MM.1S (cell line): ENCODE results near the gene SLC36A1.
A peak's percentile ranks its signal among the peaks of the same experiment; 100 is the strongest.

Source experiments
- DNase-seq: peaks from one replicate; pipeline ENCODE4 v3.0.0-alpha.2; 2015
- H2AFZ ChIP-seq: fragments of 300-600 bp; sonication (generic); 2 replicates; pipeline ENCODE4 v1.6.0; 2016; ENCODE audit warnings: antibody characterized with exemption, low read length
- H3F3A ChIP-seq: fragments of 300-600 bp; sonication (generic); 2 replicates; pipeline ENCODE4 v1.6.1; 2016; ENCODE audit warnings: mild to moderate bottlenecking, antibody characterized with exemption, low read length, moderate library complexity, mixed read lengths; ENCODE audit not compliant: insufficient read depth
- H3K27ac ChIP-seq: fragments of 300-600 bp; sonication (generic); 2 replicates; pipeline ENCODE4 v1.5.1; 2016; ENCODE audit warnings: mild to moderate bottlenecking, low read length
- H3K27me3 ChIP-seq: fragments of 300-600 bp; sonication (generic); replicated peaks from 2 replicates; pipeline ENCODE4 v1.6.0; 2016; ENCODE audit warnings: low read length; ENCODE audit not compliant: insufficient read depth
- H3K36me3 ChIP-seq: fragments of 300-600 bp; sonication (generic); replicated peaks from 2 replicates; pipeline ENCODE4 v1.6.1; 2016; ENCODE audit warnings: mild to moderate bottlenecking, low read length, mixed read lengths; ENCODE audit not compliant: insufficient read depth
- H3K4me1 ChIP-seq: fragments of 300-600 bp; sonication (generic); 2 replicates; pipeline ENCODE4 v1.6.1; 2016; ENCODE audit warnings: low read length, mixed read lengths
- H3K4me2 ChIP-seq: fragments of 300-600 bp; sonication (generic); 2 replicates; pipeline ENCODE4 v1.6.0; 2016; ENCODE audit warnings: low read depth, low read length
- H3K4me3 ChIP-seq: fragments of 300-600 bp; sonication (generic); 2 replicates; pipeline ENCODE4 v1.5.1; 2016; ENCODE audit warnings: low read length, mixed read lengths
- H3K79me2 ChIP-seq: fragments of 300-600 bp; sonication (generic); 2 replicates; pipeline ENCODE4 v1.6.1; 2016; ENCODE audit warnings: mixed run types, low read length, mixed read lengths
- H3K9ac ChIP-seq: fragments of 300-600 bp; sonication (generic); 2 replicates; pipeline ENCODE4 v1.6.1; 2016; ENCODE audit warnings: low read length, mixed read lengths
- H3K9me2 ChIP-seq: fragments of 300-600 bp; sonication (generic); replicated peaks from 2 replicates; pipeline ENCODE4 v1.6.1; 2016; ENCODE audit warnings: mild to moderate bottlenecking, low read length, mixed read lengths; ENCODE audit not compliant: insufficient read depth
- H3K9me3 ChIP-seq: fragments of 300-600 bp; sonication (generic); replicated peaks from 2 replicates; pipeline ENCODE4 v1.6.1; 2016; ENCODE audit warnings: mild to moderate bottlenecking, low read length, mixed read lengths; ENCODE audit not compliant: insufficient read depth
- H4K20me1 ChIP-seq: fragments of 300-600 bp; sonication (generic); 2 replicates; pipeline ENCODE4 v1.6.1; 2016; ENCODE audit warnings: mild to moderate bottlenecking, low read length, moderate library complexity, mixed read lengths; ENCODE audit not compliant: insufficient read depth
- EZH2 ChIP-seq: fragments of 300-600 bp; sonication (generic); optimal IDR thresholded peaks from 2 replicates; pipeline ENCODE3; 2017; ENCODE audit warnings: low read depth, mild to moderate bottlenecking, antibody characterized with exemption, low read length, mixed read lengths
- EZH2phosphoT487 ChIP-seq: fragments of 300-600 bp; sonication (generic); IDR thresholded peaks from 2 replicates; pipeline ENCODE4 v1.6.1; 2018; ENCODE audit warnings: antibody characterized with exemption, low read length
- TF ChIP-seq, protein P1 (sequence below): fragments of 300-600 bp; sonication (generic); IDR thresholded peaks from 2 replicates; pipeline ENCODE4 v1.5.1; 2016; ENCODE audit warnings: antibody characterized with exemption, low read length, mixed read lengths

The SLC36A1 gene

DNA sequence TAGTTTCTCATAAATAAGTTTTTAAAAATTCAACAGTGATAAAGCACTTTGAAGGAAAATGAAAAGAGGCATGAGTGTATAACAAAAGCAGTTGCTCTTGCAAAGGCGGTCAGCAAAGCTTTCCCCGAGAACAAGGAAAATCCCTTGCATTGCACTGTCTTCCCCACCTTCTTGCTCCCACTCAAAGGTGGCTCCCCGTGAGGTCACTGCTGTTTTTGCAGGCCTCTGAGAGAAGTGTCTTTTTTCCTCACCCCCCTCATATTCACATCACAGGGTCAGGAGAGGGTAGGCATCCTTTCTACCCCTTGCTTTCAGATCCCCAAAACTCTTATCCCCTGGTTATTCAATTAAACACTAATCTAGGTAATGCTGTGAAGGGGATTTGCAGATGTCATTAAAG, 15.2 kb upstream of the SLC36A1 start:
- Histone ChIP-seq H3K4me1 (no peaks in the 10 kb centered on the region), H3K4me2 (no peak overlapping the region), H3K9me3 (no peaks in the 10 kb centered on the region), H3K27me3 (no peaks in the 10 kb centered on the region), H3K36me3 (no peaks in the 10 kb centered on the region), H3K4me3 (no peak overlapping the region), H2AFZ (no peak overlapping the region), H3K27ac (no peak overlapping the region), H3K79me2 (no peaks in the 10 kb centered on the region), H3K9ac (no peak overlapping the region), H3K9me2 (no peaks in the 10 kb centered on the region), H3F3A (no peaks in the 10 kb centered on the region), H4K20me1 (no peaks in the 10 kb centered on the region)
- no peak for TF ChIP-seq EZH2phosphoT487
- TF ChIP-seq EZH2: no peak
- TF ChIP-seq, protein P1, sequence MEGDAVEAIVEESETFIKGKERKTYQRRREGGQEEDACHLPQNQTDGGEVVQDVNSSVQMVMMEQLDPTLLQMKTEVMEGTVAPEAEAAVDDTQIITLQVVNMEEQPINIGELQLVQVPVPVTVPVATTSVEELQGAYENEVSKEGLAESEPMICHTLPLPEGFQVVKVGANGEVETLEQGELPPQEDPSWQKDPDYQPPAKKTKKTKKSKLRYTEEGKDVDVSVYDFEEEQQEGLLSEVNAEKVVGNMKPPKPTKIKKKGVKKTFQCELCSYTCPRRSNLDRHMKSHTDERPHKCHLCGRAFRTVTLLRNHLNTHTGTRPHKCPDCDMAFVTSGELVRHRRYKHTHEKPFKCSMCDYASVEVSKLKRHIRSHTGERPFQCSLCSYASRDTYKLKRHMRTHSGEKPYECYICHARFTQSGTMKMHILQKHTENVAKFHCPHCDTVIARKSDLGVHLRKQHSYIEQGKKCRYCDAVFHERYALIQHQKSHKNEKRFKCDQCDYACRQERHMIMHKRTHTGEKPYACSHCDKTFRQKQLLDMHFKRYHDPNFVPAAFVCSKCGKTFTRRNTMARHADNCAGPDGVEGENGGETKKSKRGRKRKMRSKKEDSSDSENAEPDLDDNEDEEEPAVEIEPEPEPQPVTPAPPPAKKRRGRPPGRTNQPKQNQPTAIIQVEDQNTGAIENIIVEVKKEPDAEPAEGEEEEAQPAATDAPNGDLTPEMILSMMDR: no peak
- DNase-seq: no peak

DNA sequence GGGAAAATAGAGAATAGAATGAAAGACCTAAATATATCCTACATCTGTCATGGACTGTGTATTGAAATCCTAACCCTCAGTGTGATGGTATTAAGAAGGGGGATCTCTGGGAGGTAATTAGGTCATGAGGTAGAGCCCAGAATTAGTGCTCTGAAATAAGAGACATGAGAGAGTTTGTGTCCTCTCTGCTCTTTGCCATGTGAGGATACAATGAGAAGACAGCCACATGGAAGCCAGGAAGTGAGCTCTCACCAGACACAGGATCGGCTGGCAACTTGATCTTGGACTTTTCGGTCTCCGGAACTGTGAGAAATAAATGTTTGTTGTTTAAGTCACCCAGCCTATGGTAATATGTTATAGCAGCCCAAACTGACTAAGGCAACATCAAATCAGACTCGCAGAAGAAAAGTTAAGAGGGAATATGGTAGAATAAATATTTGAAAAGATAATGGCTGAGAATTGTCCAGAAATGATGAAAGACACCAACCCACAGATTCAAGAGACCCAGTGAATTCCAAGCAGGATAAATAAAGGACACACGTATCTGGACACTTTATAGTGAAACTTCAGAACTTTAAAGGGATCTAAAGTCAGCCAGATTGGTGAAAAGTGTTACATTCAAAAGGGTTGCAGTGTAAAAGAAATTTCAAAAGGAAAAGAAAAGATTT, 12.7 kb upstream of the SLC36A1 start:
- TF ChIP-seq EZH2: no peak
- TF ChIP-seq, protein P1: no peak
- TF ChIP-seq EZH2phosphoT487: no peak

DNA sequence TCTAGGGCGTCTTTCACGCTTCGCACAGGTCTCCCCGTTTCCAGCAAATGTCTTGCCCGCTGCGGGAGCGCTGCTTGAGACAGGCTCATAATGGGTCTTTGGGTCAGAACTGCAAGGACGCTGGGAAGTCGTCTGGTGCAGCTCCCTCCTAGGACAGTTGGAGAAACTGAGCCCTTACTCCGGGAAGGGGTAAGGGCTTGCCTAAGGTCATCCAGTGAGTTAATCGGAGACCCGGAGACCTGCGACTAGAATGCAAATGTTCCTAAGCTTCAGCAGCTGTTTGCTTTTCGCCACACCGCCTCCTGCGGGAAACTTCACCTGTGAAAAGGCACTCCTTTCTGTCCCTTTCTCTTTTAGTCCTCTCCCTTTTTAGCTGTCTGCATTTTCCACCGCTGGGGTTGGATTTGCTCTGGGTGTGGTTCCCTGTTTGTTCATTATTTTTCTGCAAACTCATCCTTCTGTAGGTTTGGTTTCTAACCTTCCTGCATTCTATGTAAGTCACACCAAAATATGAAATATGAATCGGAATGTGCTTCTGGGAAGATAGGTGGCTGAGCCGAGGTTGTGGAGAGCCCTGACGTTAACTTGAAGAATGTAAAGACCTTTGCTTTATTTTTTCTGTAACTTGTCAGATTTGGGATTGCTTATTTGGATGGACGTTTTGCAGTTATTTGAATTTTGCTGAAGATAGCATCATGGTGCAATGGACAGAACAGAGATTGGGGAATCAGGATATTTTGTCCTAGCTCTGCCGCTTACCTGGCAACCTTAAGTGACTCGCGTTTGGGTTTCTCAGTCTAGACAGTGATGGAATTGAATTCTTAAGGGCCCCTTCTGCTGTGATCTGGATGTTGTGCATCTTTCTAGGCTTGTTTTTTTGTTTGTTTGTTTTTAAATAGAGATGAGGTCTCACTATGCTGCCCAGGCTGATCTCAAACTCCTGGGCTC, 909 bp downstream of the SLC36A1 start:
- H3K4me3 ChIP-seq: peak overlapping the region; percentile 95
- H3K4me1 ChIP-seq: no peaks in the 10 kb centered on the region
- 0 out of 2 replicates have a peak, but pooled peaks cover 6% of the 10 kb centered on the region for H3F3A ChIP-seq
- H3K27me3 ChIP-seq: no peaks in the 10 kb centered on the region
- H2AFZ ChIP-seq: peak overlapping the region; percentile 100
- peak; percentile 43 for DNase-seq
- H3K9ac ChIP-seq: peak overlapping the region; percentile 57; the same call in 1 of the 2 replicates
- no peaks in the 10 kb centered on the region for H3K36me3 ChIP-seq
- H3K9me3 ChIP-seq: no peaks in the 10 kb centered on the region
- H3K79me2 ChIP-seq: no peaks in the 10 kb centered on the region
- H3K27ac ChIP-seq: no peak overlapping the region
- H3K4me2 ChIP-seq: peak overlapping the region; percentile 100
- H3K9me2 ChIP-seq: no peaks in the 10 kb centered on the region
- TF ChIP-seq, protein P1: peak; percentile 20
- TF ChIP-seq EZH2: no peak
- no peak for TF ChIP-seq EZH2phosphoT487
- H4K20me1 ChIP-seq: no peaks in the 10 kb centered on the region

More for the DNA sequence above, 12.7 kb upstream of the SLC36A1 start:
- Histone ChIP-seq H2AFZ (no peak overlapping the region), H3K79me2 (no peaks in the 10 kb centered on the region), H3F3A (no peaks in the 10 kb centered on the region), H3K9me2 (no peaks in the 10 kb centered on the region), H3K9me3 (no peaks in the 10 kb centered on the region), H3K27me3 (no peaks in the 10 kb centered on the region), H4K20me1 (no peaks in the 10 kb centered on the region), H3K4me3 (no peak overlapping the region), H3K36me3 (no peaks in the 10 kb centered on the region), H3K4me2 (no peak overlapping the region), H3K4me1 (no peaks in the 10 kb centered on the region), H3K9ac (no peak overlapping the region), H3K27ac (no peak overlapping the region)
- DNase-seq: no peak
